Stimulated activated naive CD4-positive, alpha-beta T cell treated with Interleukin-2 at 50 U/mL for 16 hours (primary cell): ENCODE results near the gene AIMP2.
"Not testable (repeated sequence)": the region's sequence is repeated elsewhere in the genome, so short reads cannot be mapped to it uniquely, and the experiment has no call there.

Source experiments
- DNase-seq: peaks from one replicate; lab custom pipeline; 2025; lab: John Stamatoyannopoulos, UW

Gene AIMP2

GRCh38 chr7:6008668-6009611 lies at the start of gene AIMP2, which contains the start of gene PMS2:
TSS of gene AIMP2 (plus strand) at chr7:6009272. CDS start at chr7:6009364, 92 bp downstream.
TSS of gene PMS2 (minus strand) at chr7:6009049. CDS start at chr7:6009019, 30 bp downstream.
- DNase-seq, result peak; percentile 97

- not testable (repeated sequence) for DNase-seq
Measured at GRCh38 chr7:5963205-5963604, 45.9 kb upstream of the AIMP2 start.

GRCh38 chr7:5963810-5964209 lies 45.3 kb upstream of the AIMP2 start:
- not testable (repeated sequence) for DNase-seq

GRCh38 chr7:5970347-5970911 lies 38.6 kb upstream of the AIMP2 start, which contains the start of gene RSPH10B:
TSS of gene RSPH10B (minus strand) at chr7:5970689. CDS start at chr7:5967116, 3,573 bp downstream.
- not testable (repeated sequence) for DNase-seq

GRCh38 chr7:5973580-5973979 lies 35.5 kb upstream of the AIMP2 start:
- DNase-seq, result not testable (repeated sequence)

GRCh38 chr7:5979680-5980314 lies 29.3 kb upstream of the AIMP2 start:
- DNase-seq, result not testable (repeated sequence)

GRCh38 chr7:5987061-5987460 lies 22.0 kb upstream of the AIMP2 start:
- DNase-seq, result not testable (repeated sequence)

- peak; percentile 20 for DNase-seq
Measured at GRCh38 chr7:5997210-5997808, 11.8 kb upstream of the AIMP2 start.

- no peak for DNase-seq
Measured at GRCh38 chr7:6007386-6007785, 1.7 kb upstream of the AIMP2 start.

- DNase-seq, result not testable (repeated sequence)
Measured at GRCh38 chr7:6007835-6008590, 1.1 kb upstream of the AIMP2 start.

GRCh38 chr7:6010370-6010769 lies 1.3 kb downstream of the AIMP2 start:
- not testable (repeated sequence) for DNase-seq

- DNase-seq, result no peak
Measured at GRCh38 chr7:6011541-6011940, 2.5 kb downstream of the AIMP2 start.

GRCh38 chr7:6012355-6013104 lies 3.5 kb downstream of the AIMP2 start:
- no peak for DNase-seq

GRCh38 chr7:6015917-6016652 lies 7.0 kb downstream of the AIMP2 start:
- no peak for DNase-seq

GRCh38 chr7:6016653-6016966 lies 7.5 kb downstream of the AIMP2 start:
- DNase-seq, result no peak

- no peak for DNase-seq
Measured at GRCh38 chr7:6020371-6021286, 11.6 kb downstream of the AIMP2 start.

- DNase-seq, result no peak
Measured at GRCh38 chr7:6022707-6023106, 13.6 kb downstream of the AIMP2 start.

- DNase-seq, result no peak
Measured at GRCh38 chr7:6023974-6024435, 14.9 kb downstream of the AIMP2 start.
